Esophagus squamous epithelium (tissue), 5 donors: ENCODE data around the gene ZNF366. TPM values are rescaled to one million over a fixed set of nuclear protein-coding genes. Genes with fewer than 3 reads are reported as not detected.

Experiments
- DNase-seq: peaks from one replicate; lab custom pipeline; 2025; lab: John Stamatoyannopoulos, UW
- H3K27ac ChIP-seq, 4 donors: fragments of 200-600 bp; sonication (generic); one replicate each; pipeline ENCODE4 v1.5.1; 2016 to 2019; ENCODE audit warnings: mild to moderate bottlenecking in 1 of 4
- H3K27me3 ChIP-seq, 4 donors: fragments of 200-600 bp; sonication (generic); 1 replicate in 3 of 4; 2 replicates in 1 of 4; pipeline versions ENCODE4 v1.5.1 to v1.6.0; 2017 to 2021; ENCODE audit warnings: antibody characterized with exemption in 1 of 4
- H3K36me3 ChIP-seq, 3 donors: fragments of 200-600 bp; sonication (generic); one replicate each; pipeline ENCODE4 v1.5.1; 2016 to 2019
- H3K4me1 ChIP-seq, 3 donors: fragments of 200-600 bp; sonication (generic); one replicate each; pipeline ENCODE4 v1.5.1; 2017 to 2019
- H3K4me3 ChIP-seq, 4 donors: fragments of 200-600 bp; sonication (generic); 1 replicate in 3 of 4; 2 replicates in 1 of 4; pipeline ENCODE4 v1.5.1; 2016 to 2019; ENCODE audit warnings: mild to moderate bottlenecking in 2 of 4, moderate library complexity in 1 of 4
- H3K9me3 ChIP-seq, 3 donors: fragments of 200-600 bp; sonication (generic); one replicate each; pipeline ENCODE4 v1.5.1; 2016 to 2019
- CTCF ChIP-seq, 6 experiments: fragments of 450-650 bp in 4 of 6; fragments of 200-600 bp in 2 of 6; sonication (generic) in 2 of 6; IDR thresholded peaks; one replicate each; pipeline ENCODE4 v1.5.1; 2016 to 2019; ENCODE audit warnings: antibody characterized with exemption in 6 of 6, mild to moderate bottlenecking in 4 of 6, moderate library complexity in 4 of 6
- POLR2A ChIP-seq, 4 donors: fragments of 450-650 bp; IDR thresholded peaks; one replicate each; pipeline ENCODE4 v1.6.1; 2017; ENCODE audit warnings: antibody characterized with exemption in 4 of 4, mild to moderate bottlenecking in 4 of 4, moderate library complexity in 3 of 4
- WGBS, 2 donors: methylation state at CpG; one replicate each; pipeline ENCODE4 v1.1.5; 2018; 5-methylcytosine and 5-hydroxymethylcytosine counted together
- intact Hi-C: fragments of 100-400 bp; cut with DNase I; formaldehyde crosslinking; loops from one replicate; pipeline ENCODE4 v1.15.0; 2022
- total RNA-seq, 4 donors: library from RNA; depleted of rRNA; stranded (reverse); fragments of >200 nt; gene quantifications; one replicate each; pipeline ENCODE4 v1.1.0, GENCODE V29; 2016
- donor health status: DM: yes; HTN: yes; CAD: no.

ZNF366 gene
- total RNA-seq, 4 donors from 2014 or later, result 0.48 to 2.9 (median 1.4) TPM

- no peak overlapping the region for H3K4me3 ChIP-seq
- H3K36me3 ChIP-seq, result no peaks in the 10 kb centered on the region
- WGBS, 2 donors, result 93 to 94% methylated on average over 6 of the region's 6 CpGs
- no peak for DNase-seq
- TF ChIP-seq CTCF (IDR thresholded peaks at IDR 0.05) (no peak), POLR2A (IDR thresholded peaks at IDR 0.05) (no peak)
- H3K4me1 ChIP-seq, result peaks cover 0 to 43% (median 10%) of the 10 kb centered on the region in 3 donors
- no peaks in the 10 kb centered on the region for H3K9me3 ChIP-seq
- H3K27me3 ChIP-seq, result no peaks in the 10 kb centered on the region
- intact Hi-C loops, result no loop called here
- no peak overlapping the region for H3K27ac ChIP-seq
Observed at GRCh38 chr5:72511774-72512592, 4.8 kb upstream of the ZNF366 start.

- H3K36me3 ChIP-seq, result no peaks in the 10 kb centered on the region
- H3K4me3 ChIP-seq, result no peak overlapping the region
- 69 to 79% methylated on average over 3 of the region's 3 CpGs for WGBS, 2 donors
- intact Hi-C loops, result no loop called here
- peaks cover 0 to 43% (median 10%) of the 10 kb centered on the region in 3 donors for H3K4me1 ChIP-seq
- no peaks in the 10 kb centered on the region for H3K27me3 ChIP-seq
- no peaks in the 10 kb centered on the region for H3K9me3 ChIP-seq
- no peak for TF ChIP-seq CTCF (IDR thresholded peaks at IDR 0.05)
- no peak for TF ChIP-seq POLR2A (IDR thresholded peaks at IDR 0.05)
- peak overlapping the region in 2 of 4 donors; percentile 3 to 63 for H3K27ac ChIP-seq
- DNase-seq, result no peak
Observed at GRCh38 chr5:72511366-72511765, 4.2 kb upstream of the ZNF366 start.

GRCh38 chr5:72510610-72511181 is 3.5 kb upstream of the ZNF366 start:
- 42 to 43% methylated on average over 6 to 8 of the region's 8 CpGs for WGBS, 2 donors
- Histone ChIP-seq H3K27me3 (no peaks in the 10 kb centered on the region), H3K4me1 (peaks cover 0 to 43% (median 10%) of the 10 kb centered on the region in 3 donors), H3K4me3 (no peak overlapping the region), H3K27ac (peak overlapping the region in 3 of 4 donors; percentile 3 to 63 (median 55)), H3K9me3 (no peaks in the 10 kb centered on the region), H3K36me3 (no peaks in the 10 kb centered on the region)
- no peak for DNase-seq
- intact Hi-C loops, result no loop called here
- no peak for TF ChIP-seq POLR2A (IDR thresholded peaks at IDR 0.05)
- no peak for TF ChIP-seq CTCF (IDR thresholded peaks at IDR 0.05)

- H3K4me1 ChIP-seq, result peaks cover 0 to 43% (median 10%) of the 10 kb centered on the region in 3 donors
- TF ChIP-seq POLR2A (IDR thresholded peaks at IDR 0.05) (no peak), CTCF (IDR thresholded peaks at IDR 0.05) (no peak)
- peak overlapping the region in 3 of 4 donors; percentile 40 to 64 (median 63) for H3K27ac ChIP-seq
- H3K4me3 ChIP-seq, result no peak overlapping the region
- no peaks in the 10 kb centered on the region for H3K9me3 ChIP-seq
- no peak for DNase-seq
- no peaks in the 10 kb centered on the region for H3K36me3 ChIP-seq
- 50 to 73% methylated on average over 1 to 3 of the region's 7 CpGs for WGBS, 2 donors
- intact Hi-C loops, result no loop called here
- no peaks in the 10 kb centered on the region for H3K27me3 ChIP-seq
Observed at GRCh38 chr5:72509401-72509800, 2.2 kb upstream of the ZNF366 start.
